ENCODE results near the gene TMPO.

- no peak for TF ChIP-seq CTCF (optimal IDR thresholded peaks at IDR 0.05 in 1 of 3, IDR thresholded peaks at IDR 0.05 in 1 of 3, conservative IDR thresholded peaks at IDR 0.05 in 1 of 3; ENCODE audit: extremely low read depth in 1 of 3, insufficient read depth in 2 of 3, low read length in 3 of 3)
- TF ChIP-seq EZH2 (IDR thresholded peaks at IDR 0.05; ENCODE audit: low read length) = no peak
Measured at GRCh38 chr12:98503592-98504367, 11.6 kb upstream of the TMPO start.

Measured in keratinocyte (primary cell).